Measurements from ENCODE around the gene CDC42EP3. TPM values are rescaled to one million over a fixed set of nuclear protein-coding genes. Genes with fewer than 3 reads are reported as not detected.

CDC42EP3 gene
- total and polyA plus RNA-seq, 2 experiments from 2014 or later, result 31.4 TPM

DNA sequence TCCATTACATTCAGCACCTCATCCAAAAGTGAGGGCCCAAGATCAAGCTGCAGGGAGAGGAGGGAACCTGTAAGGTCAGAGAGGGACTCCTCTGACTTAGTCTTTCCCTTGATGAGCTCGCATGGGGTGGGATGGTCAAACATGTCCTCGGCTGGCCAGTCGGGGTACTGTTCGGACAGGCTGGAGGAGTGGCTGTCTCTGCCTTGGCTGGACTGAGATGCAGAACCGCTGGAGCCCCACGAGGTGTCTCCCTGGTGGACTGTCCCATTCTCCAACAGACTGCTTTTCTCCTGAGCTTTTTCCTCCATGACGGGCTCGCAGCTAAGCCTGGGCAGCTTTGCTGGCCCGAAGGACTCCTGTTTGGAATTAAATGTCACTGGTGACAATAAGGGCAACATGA lies 25.6 kb downstream of the CDC42EP3 start:
- Mint-ChIP-seq H3K4me3 (no peak overlapping the region), H3K27me3 (ENCODE audit: insufficient read depth, low read depth, poor library complexity) (peaks cover 7% of the 10 kb centered on the region), H3K4me1 (peaks cover 23% of the 10 kb centered on the region), H3K36me3 (ENCODE audit: low read depth) (peaks cover 89% of the 10 kb centered on the region), H3K9me3 (peaks cover 10% of the 10 kb centered on the region), H3K27ac (no peak overlapping the region)
- Histone ChIP-seq H3K27ac (ENCODE audit: low read depth) (no peak overlapping the region), H3K4me3 (no peak overlapping the region), H3K4me2 (no peak overlapping the region), H3F3A (replicated peaks; ENCODE audit: low read depth) (no peaks in the 10 kb centered on the region), H3K9me2 (ENCODE audit: insufficient read depth) (no peaks in the 10 kb centered on the region), H2AFZ (no peak overlapping the region), H3K27me3 (ENCODE audit: insufficient read depth) (no peaks in the 10 kb centered on the region), H3K4me1 (ENCODE audit: insufficient read depth) (no peaks in the 10 kb centered on the region), H3K79me2 (replicated peaks; ENCODE audit: insufficient read depth) (peaks cover 43% of the 10 kb centered on the region), H3K36me3 (ENCODE audit: insufficient read depth) (peaks cover 22% of the 10 kb centered on the region; the same call in 1 of the 2 replicates), H4K20me1 (replicated peaks; ENCODE audit: insufficient read depth) (peaks cover 6% of the 10 kb centered on the region; the same call in 1 of the 2 replicates)
- DNase-seq (ENCODE audit: low spot score) (no peak), ATAC-seq (no peak)
- TF ChIP-seq ZNF114 (CRISPR knock-in tag; IDR thresholded peaks at IDR 0.05), result no peak

DNA sequence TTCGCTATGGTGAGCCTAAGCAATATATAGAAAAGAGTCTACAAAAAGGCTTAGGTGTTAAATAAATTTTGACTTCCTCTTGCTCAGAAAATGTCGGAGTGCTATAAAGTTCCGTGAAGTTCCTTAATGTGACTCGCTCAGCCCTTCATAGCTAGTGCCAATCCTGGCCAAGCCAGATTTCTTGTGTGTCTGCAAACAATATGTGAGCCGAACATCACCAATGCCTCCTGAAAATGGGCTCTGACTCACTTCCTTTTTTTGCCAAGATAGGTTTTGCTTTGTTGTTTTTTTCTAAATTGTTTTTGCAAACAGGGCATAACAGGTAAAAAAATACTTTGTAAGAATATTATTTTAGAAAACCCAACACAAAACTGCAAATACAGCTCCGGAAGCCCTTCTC lies 26.1 kb downstream of the CDC42EP3 start:
- H3K79me2 ChIP-seq (replicated peaks; ENCODE audit: insufficient read depth), result peaks cover 38% of the 10 kb centered on the region
- H3F3A ChIP-seq (replicated peaks; ENCODE audit: low read depth), result no peaks in the 10 kb centered on the region
- H3K27ac ChIP-seq (ENCODE audit: low read depth), result no peak overlapping the region
- Mint-ChIP-seq H3K4me1 (peaks cover 22% of the 10 kb centered on the region), H3K36me3 (ENCODE audit: low read depth) (peaks cover 88% of the 10 kb centered on the region), H3K27me3 (ENCODE audit: insufficient read depth, low read depth, poor library complexity) (peaks cover 7% of the 10 kb centered on the region), H3K9me3 (peaks cover 10% of the 10 kb centered on the region), H3K4me3 (no peak overlapping the region), H3K27ac (no peak overlapping the region)
- no peak overlapping the region for H2AFZ ChIP-seq
- H3K4me1 ChIP-seq (ENCODE audit: insufficient read depth), result no peaks in the 10 kb centered on the region
- H3K4me3 ChIP-seq, result no peak overlapping the region
- no peak for ATAC-seq
- H3K9me2 ChIP-seq (ENCODE audit: insufficient read depth), result no peaks in the 10 kb centered on the region
- no peaks in the 10 kb centered on the region for H3K27me3 ChIP-seq (ENCODE audit: insufficient read depth)
- H4K20me1 ChIP-seq (replicated peaks; ENCODE audit: insufficient read depth), result peaks cover 4% of the 10 kb centered on the region; the same call in 1 of the 2 replicates
- DNase-seq (ENCODE audit: low spot score), result no peak
- no peak overlapping the region for H3K4me2 ChIP-seq
- H3K36me3 ChIP-seq (ENCODE audit: insufficient read depth), result peaks cover 22% of the 10 kb centered on the region; the same call in 1 of the 2 replicates
- TF ChIP-seq, protein P1, sequence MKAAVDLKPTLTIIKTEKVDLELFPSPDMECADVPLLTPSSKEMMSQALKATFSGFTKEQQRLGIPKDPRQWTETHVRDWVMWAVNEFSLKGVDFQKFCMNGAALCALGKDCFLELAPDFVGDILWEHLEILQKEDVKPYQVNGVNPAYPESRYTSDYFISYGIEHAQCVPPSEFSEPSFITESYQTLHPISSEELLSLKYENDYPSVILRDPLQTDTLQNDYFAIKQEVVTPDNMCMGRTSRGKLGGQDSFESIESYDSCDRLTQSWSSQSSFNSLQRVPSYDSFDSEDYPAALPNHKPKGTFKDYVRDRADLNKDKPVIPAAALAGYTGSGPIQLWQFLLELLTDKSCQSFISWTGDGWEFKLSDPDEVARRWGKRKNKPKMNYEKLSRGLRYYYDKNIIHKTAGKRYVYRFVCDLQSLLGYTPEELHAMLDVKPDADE (IDR thresholded peaks at IDR 0.05), result no peak
- no peak for TF ChIP-seq CREB1 (CRISPR knock-in tag; IDR thresholded peaks at IDR 0.05; ENCODE audit: low read depth)
- no peak for TF ChIP-seq POLR2AphosphoS5 (IDR thresholded peaks at IDR 0.05; ENCODE audit: low read depth)
- TF ChIP-seq, protein P2, sequence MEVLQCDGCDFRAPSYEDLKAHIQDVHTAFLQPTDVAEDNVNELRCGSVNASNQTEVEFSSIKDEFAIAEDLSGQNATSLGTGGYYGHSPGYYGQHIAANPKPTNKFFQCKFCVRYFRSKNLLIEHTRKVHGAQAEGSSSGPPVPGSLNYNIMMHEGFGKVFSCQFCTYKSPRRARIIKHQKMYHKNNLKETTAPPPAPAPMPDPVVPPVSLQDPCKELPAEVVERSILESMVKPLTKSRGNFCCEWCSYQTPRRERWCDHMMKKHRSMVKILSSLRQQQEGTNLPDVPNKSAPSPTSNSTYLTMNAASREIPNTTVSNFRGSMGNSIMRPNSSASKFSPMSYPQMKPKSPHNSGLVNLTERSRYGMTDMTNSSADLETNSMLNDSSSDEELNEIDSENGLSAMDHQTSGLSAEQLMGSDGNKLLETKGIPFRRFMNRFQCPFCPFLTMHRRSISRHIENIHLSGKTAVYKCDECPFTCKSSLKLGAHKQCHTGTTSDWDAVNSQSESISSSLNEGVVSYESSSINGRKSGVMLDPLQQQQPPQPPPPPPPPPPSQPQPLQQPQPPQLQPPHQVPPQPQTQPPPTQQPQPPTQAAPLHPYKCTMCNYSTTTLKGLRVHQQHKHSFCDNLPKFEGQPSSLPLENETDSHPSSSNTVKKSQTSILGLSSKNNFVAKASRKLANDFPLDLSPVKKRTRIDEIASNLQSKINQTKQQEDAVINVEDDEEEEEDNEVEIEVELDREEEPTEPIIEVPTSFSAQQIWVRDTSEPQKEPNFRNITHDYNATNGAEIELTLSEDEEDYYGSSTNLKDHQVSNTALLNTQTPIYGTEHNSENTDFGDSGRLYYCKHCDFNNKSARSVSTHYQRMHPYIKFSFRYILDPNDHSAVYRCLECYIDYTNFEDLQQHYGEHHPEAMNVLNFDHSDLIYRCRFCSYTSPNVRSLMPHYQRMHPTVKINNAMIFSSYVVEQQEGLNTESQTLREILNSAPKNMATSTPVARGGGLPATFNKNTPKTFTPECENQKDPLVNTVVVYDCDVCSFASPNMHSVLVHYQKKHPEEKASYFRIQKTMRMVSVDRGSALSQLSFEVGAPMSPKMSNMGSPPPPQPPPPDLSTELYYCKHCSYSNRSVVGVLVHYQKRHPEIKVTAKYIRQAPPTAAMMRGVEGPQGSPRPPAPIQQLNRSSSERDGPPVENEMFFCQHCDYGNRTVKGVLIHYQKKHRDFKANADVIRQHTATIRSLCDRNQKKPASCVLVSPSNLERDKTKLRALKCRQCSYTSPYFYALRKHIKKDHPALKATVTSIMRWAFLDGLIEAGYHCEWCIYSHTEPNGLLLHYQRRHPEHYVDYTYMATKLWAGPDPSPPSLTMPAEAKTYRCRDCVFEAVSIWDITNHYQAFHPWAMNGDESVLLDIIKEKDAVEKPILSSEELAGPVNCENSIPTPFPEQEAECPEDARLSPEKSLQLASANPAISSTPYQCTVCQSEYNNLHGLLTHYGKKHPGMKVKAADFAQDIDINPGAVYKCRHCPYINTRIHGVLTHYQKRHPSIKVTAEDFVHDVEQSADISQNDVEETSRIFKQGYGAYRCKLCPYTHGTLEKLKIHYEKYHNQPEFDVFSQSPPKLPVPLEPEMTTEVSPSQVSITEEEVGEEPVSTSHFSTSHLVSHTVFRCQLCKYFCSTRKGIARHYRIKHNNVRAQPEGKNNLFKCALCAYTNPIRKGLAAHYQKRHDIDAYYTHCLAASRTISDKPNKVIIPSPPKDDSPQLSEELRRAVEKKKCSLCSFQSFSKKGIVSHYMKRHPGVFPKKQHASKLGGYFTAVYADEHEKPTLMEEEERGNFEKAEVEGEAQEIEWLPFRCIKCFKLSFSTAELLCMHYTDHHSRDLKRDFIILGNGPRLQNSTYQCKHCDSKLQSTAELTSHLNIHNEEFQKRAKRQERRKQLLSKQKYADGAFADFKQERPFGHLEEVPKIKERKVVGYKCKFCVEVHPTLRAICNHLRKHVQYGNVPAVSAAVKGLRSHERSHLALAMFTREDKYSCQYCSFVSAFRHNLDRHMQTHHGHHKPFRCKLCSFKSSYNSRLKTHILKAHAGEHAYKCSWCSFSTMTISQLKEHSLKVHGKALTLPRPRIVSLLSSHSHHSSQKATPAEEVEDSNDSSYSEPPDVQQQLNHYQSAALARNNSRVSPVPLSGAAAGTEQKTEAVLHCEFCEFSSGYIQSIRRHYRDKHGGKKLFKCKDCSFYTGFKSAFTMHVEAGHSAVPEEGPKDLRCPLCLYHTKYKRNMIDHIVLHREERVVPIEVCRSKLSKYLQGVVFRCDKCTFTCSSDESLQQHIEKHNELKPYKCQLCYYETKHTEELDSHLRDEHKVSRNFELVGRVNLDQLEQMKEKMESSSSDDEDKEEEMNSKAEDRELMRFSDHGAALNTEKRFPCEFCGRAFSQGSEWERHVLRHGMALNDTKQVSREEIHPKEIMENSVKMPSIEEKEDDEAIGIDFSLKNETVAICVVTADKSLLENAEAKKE (CRISPR knock-in tag; IDR thresholded peaks at IDR 0.05), result no peak
- TF ChIP-seq EZH2phosphoT487 (IDR thresholded peaks at IDR 0.05; ENCODE audit: unreplicated experiment), result no peak
- no peak for TF ChIP-seq JUNB (IDR thresholded peaks at IDR 0.05; ENCODE audit: unreplicated experiment)
- TF ChIP-seq EZH2 (IDR thresholded peaks at IDR 0.05; ENCODE audit: low read depth, unreplicated experiment), result no peak
- no peak for TF ChIP-seq STAT1 (IDR thresholded peaks at IDR 0.05; ENCODE audit: unreplicated experiment)
- TF ChIP-seq ZNF114 (CRISPR knock-in tag; IDR thresholded peaks at IDR 0.05), result no peak
- TF ChIP-seq, protein P3, sequence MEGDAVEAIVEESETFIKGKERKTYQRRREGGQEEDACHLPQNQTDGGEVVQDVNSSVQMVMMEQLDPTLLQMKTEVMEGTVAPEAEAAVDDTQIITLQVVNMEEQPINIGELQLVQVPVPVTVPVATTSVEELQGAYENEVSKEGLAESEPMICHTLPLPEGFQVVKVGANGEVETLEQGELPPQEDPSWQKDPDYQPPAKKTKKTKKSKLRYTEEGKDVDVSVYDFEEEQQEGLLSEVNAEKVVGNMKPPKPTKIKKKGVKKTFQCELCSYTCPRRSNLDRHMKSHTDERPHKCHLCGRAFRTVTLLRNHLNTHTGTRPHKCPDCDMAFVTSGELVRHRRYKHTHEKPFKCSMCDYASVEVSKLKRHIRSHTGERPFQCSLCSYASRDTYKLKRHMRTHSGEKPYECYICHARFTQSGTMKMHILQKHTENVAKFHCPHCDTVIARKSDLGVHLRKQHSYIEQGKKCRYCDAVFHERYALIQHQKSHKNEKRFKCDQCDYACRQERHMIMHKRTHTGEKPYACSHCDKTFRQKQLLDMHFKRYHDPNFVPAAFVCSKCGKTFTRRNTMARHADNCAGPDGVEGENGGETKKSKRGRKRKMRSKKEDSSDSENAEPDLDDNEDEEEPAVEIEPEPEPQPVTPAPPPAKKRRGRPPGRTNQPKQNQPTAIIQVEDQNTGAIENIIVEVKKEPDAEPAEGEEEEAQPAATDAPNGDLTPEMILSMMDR (conservative IDR thresholded peaks at IDR 0.05; ENCODE audit: low read depth in 2 of 2), result no peak
- no peak for TF ChIP-seq ZNF331 (CRISPR knock-in tag; IDR thresholded peaks at IDR 0.05; ENCODE audit: low read depth)
- TF ChIP-seq NANOG (IDR thresholded peaks at IDR 0.05; ENCODE audit: borderline replicate concordance), result no peak
